Keratinocyte (primary cell): Measurements from ENCODE around the gene CCDC141. TPM values are rescaled to one million over a fixed set of nuclear protein-coding genes. Genes with fewer than 3 reads are reported as not detected.

Experiments used
- DNase-seq: peaks from one replicate; pipeline ENCODE4 v3.0.0-alpha.2; 2011; ENCODE audit warnings: low read depth, missing footprints, low spot score
- FAIRE-seq: peaks from 2 replicates; lab custom pipeline; 2011; peaks lifted over from hg19 to GRCh38; lab: Jason Lieb, UNC
- H2AFZ ChIP-seq: 2 replicates; pipeline ENCODE4 v1.6.0; 2012; ENCODE audit warnings: low read length, control low read depth, inconsistent platforms; ENCODE audit not compliant: control insufficient read depth
- H3K27ac ChIP-seq: 2 replicates; pipeline ENCODE4 v1.5.1; 2011; ENCODE audit warnings: low read length; ENCODE audit not compliant: control insufficient read depth, insufficient read depth
- H3K27me3 ChIP-seq: 3 replicates; pipeline ENCODE4 v1.6.0; 2011; ENCODE audit warnings: low read length; ENCODE audit not compliant: control insufficient read depth, insufficient read depth; ENCODE audit errors: extremely low read depth
- H3K36me3 ChIP-seq, 2 experiments: 2 replicates in 1 of 2; 3 replicates in 1 of 2; pipeline ENCODE4 v1.5.1; 2011; ENCODE audit warnings: low read length in 2 of 2, mild to moderate bottlenecking in 1 of 2; ENCODE audit not compliant: control insufficient read depth in 2 of 2, insufficient read depth in 2 of 2; ENCODE audit errors: extremely low read depth in 1 of 2
- H3K4me1 ChIP-seq: 3 replicates; pipeline ENCODE4 v1.5.1; 2011; ENCODE audit warnings: low read length; ENCODE audit not compliant: control insufficient read depth, insufficient read depth; ENCODE audit errors: extremely low read depth
- H3K4me2 ChIP-seq: 3 replicates; pipeline ENCODE4 v1.6.0; 2011; ENCODE audit warnings: low read depth, low read length; ENCODE audit not compliant: control insufficient read depth, insufficient read depth; ENCODE audit errors: extremely low read depth
- H3K4me3 ChIP-seq, 3 experiments: fragments of 200-600 bp in 1 of 3; sonication (generic) in 1 of 3; 2 replicates in 2 of 3; 3 replicates in 1 of 3; pipeline ENCODE4 v1.5.1; 2011 to 2016; ENCODE audit warnings: low read length in 3 of 3, mild to moderate bottlenecking in 3 of 3, control low read depth in 2 of 3, inconsistent platforms in 1 of 3, low read depth in 1 of 3, mixed read lengths in 1 of 3, mixed run types in 1 of 3, moderate library complexity in 1 of 3; ENCODE audit not compliant: control insufficient read depth in 2 of 3, insufficient read depth in 2 of 3; ENCODE audit errors: extremely low read depth in 1 of 3
- H3K79me2 ChIP-seq: 2 replicates; pipeline ENCODE4 v1.6.0; 2012; ENCODE audit warnings: low read length; ENCODE audit not compliant: control insufficient read depth, insufficient read depth
- H3K9ac ChIP-seq: 3 replicates; pipeline ENCODE4 v1.6.0; 2011; ENCODE audit warnings: low read length; ENCODE audit not compliant: control insufficient read depth, insufficient read depth; ENCODE audit errors: extremely low read depth
- H3K9me1 ChIP-seq: 3 replicates; pipeline ENCODE4 v1.6.0; 2011; ENCODE audit warnings: low read length; ENCODE audit not compliant: control insufficient read depth, insufficient read depth; ENCODE audit errors: extremely low read depth
- H3K9me3 ChIP-seq: 2 replicates; pipeline ENCODE4 v1.5.1; 2012; ENCODE audit warnings: low read depth, low read length; ENCODE audit not compliant: control insufficient read depth
- H4K20me1 ChIP-seq: 3 replicates; pipeline ENCODE4 v1.6.0; 2011; ENCODE audit warnings: low read length; ENCODE audit not compliant: control insufficient read depth, insufficient read depth; ENCODE audit errors: extremely low read depth
- EZH2 ChIP-seq: IDR thresholded peaks from one replicate; pipeline ENCODE4 v1.6.1; 2012; ENCODE audit warnings: inconsistent platforms, mild to moderate bottlenecking, low read length, moderate library complexity
- dilution Hi-C: fragments of 300-500 bp; cut with MboI; formaldehyde crosslinking; loops from one replicate; pipeline ENCODE4 v1.7.0; 2020; ENCODE audit warnings: low sequenced_read_pairs; ENCODE audit not compliant: extremely low pct_ligation_motif_present
- polyA plus RNA-seq, 5 experiments: library from polyadenylated mRNA; depleted of rRNA in 3 of 5; stranded (reverse) in 3 of 5; stranded (forward) in 1 of 5; unstranded in 1 of 5; fragments of >200 nt; gene quantifications; 1 replicate in 1 of 5; 2 replicates in 3 of 5; 3 replicates in 1 of 5; pipeline versions ENCODE4 v1.2.1 to v1.2.3, GENCODE V29; 2011 to 2012; ENCODE audit warnings: missing spikeins in 2 of 5, low read depth in 1 of 5, low replicate concordance in 1 of 5
- TF ChIP-seq, protein P1 (sequence below), 3 experiments: IDR thresholded peaks in 1 of 3; conservative IDR thresholded peaks in 1 of 3; optimal IDR thresholded peaks in 1 of 3; 2 replicates in 2 of 3; 3 replicates in 1 of 3; pipeline versions ENCODE3 to v1.5.1; 2011; ENCODE audit warnings: low read length in 3 of 3, mild to moderate bottlenecking in 3 of 3, moderate library complexity in 2 of 3, control low read depth in 1 of 3, inconsistent platforms in 1 of 3; ENCODE audit not compliant: insufficient read depth in 2 of 3; ENCODE audit errors: extremely low read depth in 1 of 3

The CCDC141 gene
- polyA plus RNA-seq, 1 donor (not counting 4 experiments of a cell fraction or from before 2014, with no cell fraction given), result not detected

DNA sequence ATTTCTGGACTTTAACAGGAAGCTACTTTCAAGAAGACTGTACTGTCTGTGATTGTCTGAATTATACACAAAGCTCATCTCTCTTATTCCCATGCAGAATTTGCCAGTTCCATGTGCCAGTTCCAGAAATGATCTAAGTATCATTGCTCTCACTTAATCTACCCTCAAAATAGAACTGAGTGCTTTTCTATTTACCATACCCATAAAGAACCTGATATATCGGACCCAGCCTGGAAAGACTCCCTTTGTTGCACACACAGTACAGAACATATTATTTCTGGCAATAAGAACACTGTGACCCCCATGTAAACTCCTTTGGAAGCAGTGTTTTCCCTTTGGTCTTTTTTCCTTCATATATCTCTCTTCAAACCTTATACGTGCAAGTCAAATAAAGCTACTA lies 140.4 kb downstream of the CCDC141 start:
- dilution Hi-C loops, result loop anchor here (25.0 kb wide), 1 partner anchor 97 kb away; the partner anchor contains the start of gene TTN
- Histone ChIP-seq H3K9me3 (no peaks in the 10 kb centered on the region), H3K79me2 (no peaks in the 10 kb centered on the region), H3K27me3 (no peaks in the 10 kb centered on the region), H3K4me3 (no peak overlapping the region), H3K4me1 (peaks cover 5% of the 10 kb centered on the region), H3K36me3 (no peaks in the 10 kb centered on the region), H2AFZ (no peak overlapping the region), H3K4me2 (no peak overlapping the region), H3K27ac (no peak overlapping the region), H3K9ac (no peak overlapping the region), H4K20me1 (no peaks in the 10 kb centered on the region), H3K9me1 (no peaks in the 10 kb centered on the region)
- no peak for DNase-seq
- FAIRE-seq, result no peak
- TF ChIP-seq, protein P1, sequence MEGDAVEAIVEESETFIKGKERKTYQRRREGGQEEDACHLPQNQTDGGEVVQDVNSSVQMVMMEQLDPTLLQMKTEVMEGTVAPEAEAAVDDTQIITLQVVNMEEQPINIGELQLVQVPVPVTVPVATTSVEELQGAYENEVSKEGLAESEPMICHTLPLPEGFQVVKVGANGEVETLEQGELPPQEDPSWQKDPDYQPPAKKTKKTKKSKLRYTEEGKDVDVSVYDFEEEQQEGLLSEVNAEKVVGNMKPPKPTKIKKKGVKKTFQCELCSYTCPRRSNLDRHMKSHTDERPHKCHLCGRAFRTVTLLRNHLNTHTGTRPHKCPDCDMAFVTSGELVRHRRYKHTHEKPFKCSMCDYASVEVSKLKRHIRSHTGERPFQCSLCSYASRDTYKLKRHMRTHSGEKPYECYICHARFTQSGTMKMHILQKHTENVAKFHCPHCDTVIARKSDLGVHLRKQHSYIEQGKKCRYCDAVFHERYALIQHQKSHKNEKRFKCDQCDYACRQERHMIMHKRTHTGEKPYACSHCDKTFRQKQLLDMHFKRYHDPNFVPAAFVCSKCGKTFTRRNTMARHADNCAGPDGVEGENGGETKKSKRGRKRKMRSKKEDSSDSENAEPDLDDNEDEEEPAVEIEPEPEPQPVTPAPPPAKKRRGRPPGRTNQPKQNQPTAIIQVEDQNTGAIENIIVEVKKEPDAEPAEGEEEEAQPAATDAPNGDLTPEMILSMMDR (optimal IDR thresholded peaks at IDR 0.05 in 1 of 3, IDR thresholded peaks at IDR 0.05 in 1 of 3, conservative IDR thresholded peaks at IDR 0.05 in 1 of 3; ENCODE audit: extremely low read depth in 1 of 3, insufficient read depth in 2 of 3, low read length in 3 of 3), result no peak

DNA sequence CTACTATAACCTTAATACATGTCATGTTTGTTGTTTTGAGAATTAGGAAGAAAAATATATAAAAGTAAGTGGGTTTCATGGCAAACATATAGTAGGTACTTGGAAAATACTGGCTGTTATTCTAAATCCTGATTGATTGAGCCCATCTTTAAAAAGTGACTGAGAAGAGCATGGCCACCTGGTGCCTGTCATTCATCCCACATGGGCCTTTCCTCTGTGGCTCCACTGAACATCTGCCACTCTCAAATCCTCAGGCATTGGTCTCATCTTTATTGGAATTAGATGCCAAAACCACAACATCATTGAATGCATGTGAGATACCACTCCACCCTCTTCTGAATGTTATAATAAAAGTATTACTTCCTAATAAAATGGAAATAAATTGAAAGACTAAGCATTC lies 141.1 kb downstream of the CCDC141 start:
- Histone ChIP-seq H3K36me3 (no peaks in the 10 kb centered on the region), H4K20me1 (no peaks in the 10 kb centered on the region), H3K9ac (no peak overlapping the region), H3K9me1 (no peaks in the 10 kb centered on the region), H3K9me3 (no peaks in the 10 kb centered on the region), H3K4me3 (no peak overlapping the region), H3K27ac (no peak overlapping the region), H2AFZ (no peak overlapping the region), H3K4me1 (peaks cover 5% of the 10 kb centered on the region), H3K27me3 (no peaks in the 10 kb centered on the region), H3K79me2 (no peaks in the 10 kb centered on the region), H3K4me2 (no peak overlapping the region)
- DNase-seq (no peak), FAIRE-seq (no peak)
- dilution Hi-C loops, result loop anchor here (25.0 kb wide), 1 partner anchor 97 kb away; the partner anchor contains the start of gene TTN
- no peak for TF ChIP-seq EZH2
- TF ChIP-seq, protein P1 (optimal IDR thresholded peaks at IDR 0.05 in 1 of 3, IDR thresholded peaks at IDR 0.05 in 1 of 3, conservative IDR thresholded peaks at IDR 0.05 in 1 of 3; ENCODE audit: extremely low read depth in 1 of 3, insufficient read depth in 2 of 3, low read length in 3 of 3), result no peak
